Smooth muscle cell (in vitro differentiated cells): ENCODE results near the gene SFSWAP. TPM values are rescaled to one million over a fixed set of nuclear protein-coding genes. Genes with fewer than 3 reads are reported as not detected.

Experiments used
- DNase-seq: peaks from one replicate; lab custom pipeline; 2025; ENCODE audit not compliant: unreplicated experiment; lab: John Stamatoyannopoulos, UW
- H2AFZ ChIP-seq: fragments of 200-600 bp; sonication (generic); 2 replicates; pipeline ENCODE4 v1.6.0; 2016; ENCODE audit warnings: antibody characterized with exemption, low read depth, mild to moderate bottlenecking
- H3F3A ChIP-seq: fragments of 200-600 bp; sonication (generic); 2 replicates; pipeline ENCODE4 v1.6.0; 2017; ENCODE audit warnings: antibody characterized with exemption, low read depth
- H3K27ac ChIP-seq: fragments of 200-600 bp; sonication (generic); 2 replicates; pipeline ENCODE4 v1.5.1; 2016; ENCODE audit warnings: low read depth, mild to moderate bottlenecking
- H3K27me3 ChIP-seq: fragments of 200-600 bp; sonication (generic); 2 replicates; pipeline ENCODE4 v1.6.1; 2016; ENCODE audit warnings: low read depth, mild to moderate bottlenecking
- H3K36me3 ChIP-seq: fragments of 200-600 bp; sonication (generic); 2 replicates; pipeline ENCODE4 v1.5.1; 2016; ENCODE audit warnings: low read depth
- H3K4me1 ChIP-seq: fragments of 200-600 bp; sonication (generic); 2 replicates; pipeline ENCODE4 v1.5.1; 2016; ENCODE audit warnings: low read depth
- H3K4me2 ChIP-seq: fragments of 200-600 bp; sonication (generic); 2 replicates; pipeline ENCODE4 v1.6.0; 2016; ENCODE audit warnings: mild to moderate bottlenecking
- H3K4me3 ChIP-seq: fragments of 200-600 bp; sonication (generic); 2 replicates; pipeline ENCODE4 v1.5.1; 2016; ENCODE audit warnings: mild to moderate bottlenecking
- H3K79me2 ChIP-seq: fragments of 200-600 bp; sonication (generic); 2 replicates; pipeline ENCODE4 v1.6.0; 2016; ENCODE audit warnings: low read depth, mild to moderate bottlenecking
- H3K9ac ChIP-seq: fragments of 200-600 bp; sonication (generic); 2 replicates; pipeline ENCODE4 v1.6.0; 2016; ENCODE audit warnings: low read depth
- H3K9me3 ChIP-seq: fragments of 200-600 bp; sonication (generic); replicated peaks from 2 replicates; pipeline ENCODE4 v1.5.1; 2016; ENCODE audit warnings: low read depth
- H4K20me1 ChIP-seq: fragments of 200-600 bp; sonication (generic); 2 replicates; pipeline ENCODE4 v1.6.0; 2016; ENCODE audit warnings: low read depth
- WGBS: methylation state at CpG from one replicate; pipeline ENCODE4 v1.1.7; 2016; ENCODE audit warnings: low lambda C conversion rate; 5-methylcytosine and 5-hydroxymethylcytosine counted together
- polyA plus RNA-seq: library from polyadenylated mRNA; unstranded; fragments of >200 nt; fragmentation: Nextera tagmentation; extraction: Ambion mirVana; gene quantifications from 2 replicates; pipeline ENCODE4 v1.2.1, GENCODE V29; 2016
- total RNA-seq: library from RNA; depleted of rRNA; stranded (reverse); fragments of >200 nt; gene quantifications from 2 replicates; pipeline ENCODE4 v1.2.3, GENCODE V29; 2014
- TF ChIP-seq, protein P1 (sequence below): fragments of 200-600 bp; sonication (generic); IDR thresholded peaks from 2 replicates; pipeline ENCODE4 v1.5.1; 2017; ENCODE audit warnings: borderline replicate concordance, mild to moderate bottlenecking, antibody characterized with exemption; ENCODE audit not compliant: insufficient read depth, poor library complexity, severe bottlenecking

Gene SFSWAP
- total and polyA plus RNA-seq, 2 experiments from 2014 or later: 24.1 to 32.3 TPM

DNA sequence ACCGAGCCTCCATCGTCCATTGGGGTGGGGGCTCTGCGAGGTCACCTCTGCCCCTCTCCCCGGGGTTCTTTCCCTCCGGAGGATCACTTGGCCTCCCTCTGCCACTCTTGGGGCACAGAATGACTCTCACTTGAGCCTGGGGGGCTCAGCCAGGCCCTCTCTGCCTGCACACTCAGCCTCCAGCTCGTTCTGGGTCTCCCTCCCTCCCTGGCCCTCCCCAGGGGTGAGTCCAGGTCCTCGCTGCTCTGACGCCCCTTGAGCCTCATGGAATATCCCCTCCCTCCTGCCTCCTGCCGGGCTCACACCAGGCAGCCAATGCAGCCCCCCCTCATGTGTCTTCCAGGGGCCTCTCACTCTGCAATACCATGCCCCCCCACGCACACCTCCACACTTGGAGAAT, 17.7 kb upstream of the SFSWAP start:
- Histone ChIP-seq H3K4me2 (no peak overlapping the region), H3K4me1 (no peaks in the 10 kb centered on the region), H3K27me3 (peaks cover 5% of the 10 kb centered on the region), H3F3A (no peaks in the 10 kb centered on the region), H3K27ac (no peak overlapping the region), H3K9ac (no peak overlapping the region), H4K20me1 (no peaks in the 10 kb centered on the region), H3K9me3 (no peaks in the 10 kb centered on the region), H3K79me2 (no peaks in the 10 kb centered on the region), H3K36me3 (no peaks in the 10 kb centered on the region), H3K4me3 (no peak overlapping the region), H2AFZ (no peak overlapping the region)
- DNase-seq: no peak
- WGBS: 84% methylated on average over 10 of the region's 10 CpGs
- TF ChIP-seq, protein P1, sequence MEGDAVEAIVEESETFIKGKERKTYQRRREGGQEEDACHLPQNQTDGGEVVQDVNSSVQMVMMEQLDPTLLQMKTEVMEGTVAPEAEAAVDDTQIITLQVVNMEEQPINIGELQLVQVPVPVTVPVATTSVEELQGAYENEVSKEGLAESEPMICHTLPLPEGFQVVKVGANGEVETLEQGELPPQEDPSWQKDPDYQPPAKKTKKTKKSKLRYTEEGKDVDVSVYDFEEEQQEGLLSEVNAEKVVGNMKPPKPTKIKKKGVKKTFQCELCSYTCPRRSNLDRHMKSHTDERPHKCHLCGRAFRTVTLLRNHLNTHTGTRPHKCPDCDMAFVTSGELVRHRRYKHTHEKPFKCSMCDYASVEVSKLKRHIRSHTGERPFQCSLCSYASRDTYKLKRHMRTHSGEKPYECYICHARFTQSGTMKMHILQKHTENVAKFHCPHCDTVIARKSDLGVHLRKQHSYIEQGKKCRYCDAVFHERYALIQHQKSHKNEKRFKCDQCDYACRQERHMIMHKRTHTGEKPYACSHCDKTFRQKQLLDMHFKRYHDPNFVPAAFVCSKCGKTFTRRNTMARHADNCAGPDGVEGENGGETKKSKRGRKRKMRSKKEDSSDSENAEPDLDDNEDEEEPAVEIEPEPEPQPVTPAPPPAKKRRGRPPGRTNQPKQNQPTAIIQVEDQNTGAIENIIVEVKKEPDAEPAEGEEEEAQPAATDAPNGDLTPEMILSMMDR: no peak

DNA sequence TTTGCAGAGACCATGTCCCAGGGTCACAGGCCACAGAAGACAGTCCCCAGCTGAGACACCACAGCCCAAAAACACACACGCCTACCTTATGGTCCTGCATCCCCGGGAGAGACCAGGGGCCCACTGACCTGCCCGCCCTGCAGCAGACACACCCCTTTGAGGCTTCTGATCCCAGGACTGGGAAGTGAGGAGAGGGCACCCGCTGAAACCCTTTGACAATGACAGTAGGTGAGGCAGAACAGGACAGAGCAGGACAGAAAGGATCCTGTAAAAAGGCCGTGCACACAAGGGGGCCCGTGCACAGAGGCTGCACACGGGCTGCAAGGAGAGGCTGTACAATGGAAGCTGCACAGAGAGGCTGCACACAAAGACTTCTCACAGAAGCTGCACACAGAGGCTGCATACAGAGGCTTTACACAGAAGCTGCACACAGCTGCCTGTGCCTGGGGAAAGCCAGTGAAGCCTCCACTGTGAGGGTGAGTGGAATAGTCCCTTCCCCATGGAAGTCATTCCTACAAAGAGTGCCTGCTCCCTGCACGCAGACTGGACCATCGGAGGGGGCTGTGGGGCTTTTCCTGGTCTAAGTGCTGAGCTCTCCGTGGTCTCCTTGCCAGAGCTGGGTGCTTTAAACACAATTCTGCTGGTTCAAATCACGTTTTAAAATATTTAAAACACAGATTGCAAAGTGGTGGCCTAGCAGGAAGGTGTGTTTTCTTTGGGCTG, 16.6 kb upstream of the SFSWAP start:
- no peaks in the 10 kb centered on the region for H3K4me1 ChIP-seq
- no peak overlapping the region for H3K9ac ChIP-seq
- DNase-seq: no peak
- WGBS: 83% methylated on average over 11 of the region's 11 CpGs
- H3K79me2 ChIP-seq: no peaks in the 10 kb centered on the region
- H3K27me3 ChIP-seq: peaks cover 6% of the 10 kb centered on the region
- H3K4me2 ChIP-seq: no peak overlapping the region
- no peaks in the 10 kb centered on the region for H3K9me3 ChIP-seq
- no peak overlapping the region for H2AFZ ChIP-seq
- no peaks in the 10 kb centered on the region for H3F3A ChIP-seq
- no peak overlapping the region for H3K4me3 ChIP-seq
- H4K20me1 ChIP-seq: no peaks in the 10 kb centered on the region
- H3K27ac ChIP-seq: no peak overlapping the region
- TF ChIP-seq, protein P1: no peak
- H3K36me3 ChIP-seq: no peaks in the 10 kb centered on the region

DNA sequence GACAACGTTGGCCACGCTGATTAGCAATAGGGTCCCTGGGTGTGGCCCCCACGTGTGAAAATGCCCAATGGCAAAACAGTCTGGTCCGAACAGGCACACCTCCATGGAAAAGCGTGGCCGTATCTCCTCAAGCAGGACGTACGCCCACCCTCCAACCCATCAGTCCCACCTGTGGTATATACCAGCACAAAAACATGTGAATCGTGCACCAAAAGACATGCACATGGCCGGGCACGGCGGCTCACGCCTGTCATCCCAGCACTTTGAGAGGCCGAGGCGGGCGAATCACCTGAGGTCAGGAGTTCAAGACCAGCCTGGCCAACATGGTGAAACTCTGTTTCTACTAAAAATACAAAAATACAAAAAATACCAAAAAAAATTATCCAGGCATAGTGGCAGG, 14.9 kb upstream of the SFSWAP start:
- H3K27me3 ChIP-seq: peaks cover 5% of the 10 kb centered on the region
- H3K4me3 ChIP-seq: no peak overlapping the region
- no peak for DNase-seq
- WGBS: 92% methylated on average over 16 of the region's 16 CpGs
- H3F3A ChIP-seq: no peaks in the 10 kb centered on the region
- H3K4me2 ChIP-seq: no peak overlapping the region
- H3K27ac ChIP-seq: no peak overlapping the region
- TF ChIP-seq, protein P1: no peak
- H3K9me3 ChIP-seq: no peaks in the 10 kb centered on the region
- H3K79me2 ChIP-seq: no peaks in the 10 kb centered on the region
- H3K36me3 ChIP-seq: no peaks in the 10 kb centered on the region
- H2AFZ ChIP-seq: no peak overlapping the region
- no peaks in the 10 kb centered on the region for H3K4me1 ChIP-seq
- no peaks in the 10 kb centered on the region for H4K20me1 ChIP-seq
- H3K9ac ChIP-seq: no peak overlapping the region

GRCh38 chr12:131698286-131698685, 12.6 kb upstream of the SFSWAP start:
- Histone ChIP-seq H4K20me1 (no peaks in the 10 kb centered on the region), H3K27ac (no peak overlapping the region), H2AFZ (no peak overlapping the region), H3K9me3 (no peaks in the 10 kb centered on the region), H3K4me2 (no peak overlapping the region), H3K4me3 (no peak overlapping the region), H3K4me1 (no peaks in the 10 kb centered on the region), H3F3A (no peaks in the 10 kb centered on the region), H3K9ac (no peak overlapping the region), H3K27me3 (peaks cover 5% of the 10 kb centered on the region), H3K36me3 (no peaks in the 10 kb centered on the region), H3K79me2 (no peaks in the 10 kb centered on the region)
- TF ChIP-seq, protein P1: no peak
- WGBS: 88% methylated on average over 12 of the region's 12 CpGs
- no peak for DNase-seq
